Measurements from ENCODE around the gene PTGDS. TPM values are rescaled to one million over a fixed set of nuclear protein-coding genes. Genes with fewer than 3 reads are reported as not detected.

PTGDS gene
- total and polyA plus RNA-seq, 10 of the 15 experiments (the other 5 are each of a cell fraction or from before 2014, with no cell fraction given): not detected

- H3K4me3 ChIP-seq: no peak overlapping the region
- no peaks in the 10 kb centered on the region for H3K9me3 ChIP-seq (replicated peaks; ENCODE audit: control insufficient read depth, insufficient read depth, low read length)
- peaks cover 0 to 2% of the 10 kb centered on the region in 2 experiments; a peak in 2 of 4 replicates for H3K27me3 ChIP-seq (replicated peaks in 1 of 2; ENCODE audit: control insufficient read depth in 2 of 2, insufficient read depth in 2 of 2, low read length in 1 of 2)
- H2AFZ ChIP-seq (ENCODE audit: control insufficient read depth, low read depth, low read length): no peak overlapping the region
- no peaks in the 10 kb centered on the region for H3K79me2 ChIP-seq (ENCODE audit: control insufficient read depth, insufficient read depth, low read length)
- no peaks in the 10 kb centered on the region for H3K4me1 ChIP-seq (ENCODE audit: control insufficient read depth, insufficient read depth, low read length)
- BruUV-seq (replicated peaks): no TSS peak
- no peak overlapping the region for H3K27ac ChIP-seq (ENCODE audit: control insufficient read depth, insufficient read depth)
- ChIA-PET RAD21 (ENCODE audit: unreplicated experiment) (no interaction called here), CTCF (no interaction called here), POLR2A (interaction anchor here (0.6 kb wide), 1 partner anchor 465 kb away, joined by 4 read pairs; no protein-coding TSS in a partner anchor), SMC1A (ENCODE audit: uncharacterized antibody, unreplicated experiment) (no interaction called here)
- H3K36me3 ChIP-seq (ENCODE audit: control insufficient read depth in 2 of 2, insufficient read depth in 2 of 2, low read length in 1 of 2): no peaks in the 10 kb centered on the region
- ATAC-seq (no peak), DNase-seq (ENCODE audit: low read depth, low spot score) (no peak), FAIRE-seq (no peak)
- intact Hi-C loops (cut with micrococcal nuclease; ENCODE audit: unreplicated experiment): no loop called here
- TF ChIP-seq ZNF592 (IDR thresholded peaks at IDR 0.05) (no peak), NR2C1 (IDR thresholded peaks at IDR 0.05) (peak; percentile 45), NR2F1 (conservative IDR thresholded peaks at IDR 0.05) (peak; percentile 84)
- WGBS (ENCODE audit: insufficient coverage, insufficient replicate concordance, low lambda C conversion rate, missing lambda C conversion rate): 73% methylated on average over 7 of the region's 7 CpGs
- no peak overlapping the region for H3K4me2 ChIP-seq (ENCODE audit: control insufficient read depth, insufficient read depth)
- no peaks in the 10 kb centered on the region for H4K20me1 ChIP-seq (ENCODE audit: control insufficient read depth, insufficient read depth)
- in situ Hi-C loops (cut with MboI): no loop called here
- no peak overlapping the region for H3K9ac ChIP-seq (ENCODE audit: control insufficient read depth, insufficient read depth, low read length)
Observed at GRCh38 chr9:137023157-137023556, 45.9 kb downstream of the PTGDS start.

DNA sequence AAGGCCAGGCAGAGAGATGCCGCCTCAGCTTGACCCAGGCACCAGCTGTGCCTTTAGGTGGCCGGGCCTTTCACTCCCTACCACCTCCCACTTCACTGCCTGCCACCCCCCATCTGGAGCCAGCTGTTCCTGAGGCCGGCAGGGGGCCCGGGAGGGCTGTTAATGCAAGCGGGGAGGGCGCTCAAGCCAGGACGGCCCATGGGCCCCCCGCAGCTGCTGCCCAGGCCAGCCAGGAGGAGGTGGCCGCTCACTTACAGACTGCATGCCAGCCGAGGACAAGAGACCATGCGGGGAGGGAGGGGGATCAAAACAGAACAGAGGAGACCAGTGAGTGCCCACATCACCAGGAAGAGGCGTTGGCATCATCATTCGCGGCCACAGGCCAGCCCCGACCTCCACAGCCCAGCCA lies 46.3 kb downstream of the PTGDS start:
- ATAC-seq (no peak), FAIRE-seq (no peak), DNase-seq (ENCODE audit: low read depth, low spot score) (no peak)
- no peaks in the 10 kb centered on the region for H3K9me3 ChIP-seq (replicated peaks; ENCODE audit: control insufficient read depth, insufficient read depth, low read length)
- H3K27me3 ChIP-seq (replicated peaks in 1 of 2; ENCODE audit: control insufficient read depth in 2 of 2, insufficient read depth in 2 of 2, low read length in 1 of 2): peaks cover 0 to 2% of the 10 kb centered on the region in 2 experiments; a peak in 2 of 4 replicates
- H3K9ac ChIP-seq (ENCODE audit: control insufficient read depth, insufficient read depth, low read length): no peak overlapping the region
- ChIA-PET SMC1A (ENCODE audit: uncharacterized antibody, unreplicated experiment) (no interaction called here), POLR2A (interaction anchor here (0.6 kb wide), 1 partner anchor 465 kb away, joined by 4 read pairs; no protein-coding TSS in a partner anchor), CTCF (no interaction called here), RAD21 (ENCODE audit: unreplicated experiment) (no interaction called here)
- peaks cover 2% of the 10 kb centered on the region; the same call in 1 of the 2 replicates for H3K4me1 ChIP-seq (ENCODE audit: control insufficient read depth, insufficient read depth, low read length)
- H3K36me3 ChIP-seq (ENCODE audit: control insufficient read depth in 2 of 2, insufficient read depth in 2 of 2, low read length in 1 of 2): no peaks in the 10 kb centered on the region
- H3K4me2 ChIP-seq (ENCODE audit: control insufficient read depth, insufficient read depth): no peak overlapping the region
- H3K27ac ChIP-seq (ENCODE audit: control insufficient read depth, insufficient read depth): no peak overlapping the region
- BruUV-seq (replicated peaks): no TSS peak
- no peak overlapping the region for H2AFZ ChIP-seq (ENCODE audit: control insufficient read depth, low read depth, low read length)
- H3K79me2 ChIP-seq (ENCODE audit: control insufficient read depth, insufficient read depth, low read length): no peaks in the 10 kb centered on the region
- intact Hi-C loops (cut with micrococcal nuclease; ENCODE audit: unreplicated experiment) (no loop called here), in situ Hi-C loops (cut with MboI) (no loop called here)
- WGBS (ENCODE audit: insufficient coverage, insufficient replicate concordance, low lambda C conversion rate, missing lambda C conversion rate): 65% methylated on average over 15 of the region's 15 CpGs
- no peaks in the 10 kb centered on the region for H4K20me1 ChIP-seq (ENCODE audit: control insufficient read depth, insufficient read depth)
- H3K4me3 ChIP-seq: no peak overlapping the region
- TF ChIP-seq ZNF24 (IDR thresholded peaks at IDR 0.05) (no peak), PAX8 (IDR thresholded peaks at IDR 0.05) (no peak), POLR2AphosphoS5 (IDR thresholded peaks at IDR 0.05; ENCODE audit: low read length) (no peak), BACH1 (IDR thresholded peaks at IDR 0.05; ENCODE audit: borderline replicate concordance) (no peak), NFXL1 (IDR thresholded peaks at IDR 0.05; ENCODE audit: borderline replicate concordance) (no peak), HDGF (IDR thresholded peaks at IDR 0.05) (no peak), EP300 (IDR thresholded peaks at IDR 0.05; ENCODE audit: borderline replicate concordance in 1 of 2, control insufficient read depth in 1 of 2, low read depth in 2 of 2, low read length in 2 of 2) (no peak), RUNX3 (IDR thresholded peaks at IDR 0.05; ENCODE audit: low read length) (no peak), RAD21 (IDR thresholded peaks at IDR 0.05; ENCODE audit: insufficient read depth, low read depth, low read length) (no peak), MLLT1 (IDR thresholded peaks at IDR 0.05) (no peak)
